ENCODE data around the gene KRTAP10-7.
"Not testable (repeated sequence)": the region's sequence is repeated elsewhere in the genome, so short reads cannot be mapped to it uniquely, and the experiment has no call there.

- TF ChIP-seq POLR2AphosphoS5, CTCF (IDR thresholded peaks at IDR 0.05): not testable (repeated sequence)
Measured at GRCh38 chr21:44646366-44647221, 46.2 kb downstream of the KRTAP10-7 start, which contains the start of gene KRTAP10-11.
